IgD-negative memory B cell (primary cell): ENCODE data around the gene DISP3. TPM values are rescaled to one million over a fixed set of nuclear protein-coding genes. Genes with fewer than 3 reads are reported as not detected.

Source experiments
- H3K27ac Mint-ChIP-seq, 3 donors: one replicate each; pipeline ENCODE4 v1.8.0; 2020 to 2022; ENCODE audit warnings: mild to moderate bottlenecking in 3 of 3, mixed read lengths in 3 of 3, moderate library complexity in 1 of 3
- H3K27me3 Mint-ChIP-seq: one replicate; pipeline ENCODE4 v1.8.0; 2021; ENCODE audit warnings: mixed read lengths
- H3K36me3 Mint-ChIP-seq: one replicate; pipeline ENCODE4 v1.8.0; 2020; ENCODE audit warnings: mild to moderate bottlenecking, mixed read lengths
- H3K4me1 Mint-ChIP-seq, 3 donors: one replicate each; pipeline ENCODE4 v1.8.0; 2020 to 2022; ENCODE audit warnings: mixed read lengths in 3 of 3, mild to moderate bottlenecking in 1 of 3
- H3K4me3 Mint-ChIP-seq, 4 donors: one replicate each; pipeline ENCODE4 v1.8.0; 2020 to 2022; ENCODE audit warnings: mild to moderate bottlenecking in 4 of 4, mixed read lengths in 4 of 4, moderate library complexity in 3 of 4
- H3K9me3 Mint-ChIP-seq, 3 donors: one replicate each; pipeline ENCODE4 v1.8.0; 2020 to 2021; ENCODE audit warnings: mixed read lengths in 3 of 3, mild to moderate bottlenecking in 1 of 3
- polyA plus RNA-seq: library from polyadenylated mRNA; unstranded; fragments of 300-500 nt; fragmentation: Illumina TruSeq; gene quantifications from one replicate; pipeline ENCODE4 v1.2.3, GENCODE V29; 2021

DISP3 gene
- polyA plus RNA-seq, 1 donor from 2014 or later = not detected

GRCh38 chr1:11522400-11523235, 43.7 kb downstream of the DISP3 start:
- H3K36me3 Mint-ChIP-seq = peaks cover 1% of the 10 kb centered on the region
- peak overlapping the region in 1 of 3 donors; percentile 73 for H3K27ac Mint-ChIP-seq
- no peak overlapping the region for H3K4me3 Mint-ChIP-seq
- no peaks in the 10 kb centered on the region for H3K4me1 Mint-ChIP-seq
- peaks cover 3% of the 10 kb centered on the region for H3K27me3 Mint-ChIP-seq
- no peaks in the 10 kb centered on the region for H3K9me3 Mint-ChIP-seq

GRCh38 chr1:11523261-11523660, 44.3 kb downstream of the DISP3 start:
- Mint-ChIP-seq H3K27me3 (peaks cover 3% of the 10 kb centered on the region), H3K9me3 (no peaks in the 10 kb centered on the region), H3K27ac (no peak overlapping the region), H3K4me3 (no peak overlapping the region), H3K4me1 (no peaks in the 10 kb centered on the region), H3K36me3 (peaks cover 1% of the 10 kb centered on the region)

- Mint-ChIP-seq H3K9me3 (no peaks in the 10 kb centered on the region), H3K36me3 (peaks cover 1% of the 10 kb centered on the region), H3K4me3 (no peak overlapping the region), H3K27me3 (peaks cover 1% of the 10 kb centered on the region), H3K27ac (no peak overlapping the region), H3K4me1 (no peaks in the 10 kb centered on the region)
Observed at GRCh38 chr1:11523746-11524464, 45.0 kb downstream of the DISP3 start.

- Mint-ChIP-seq H3K4me1 (no peaks in the 10 kb centered on the region), H3K27ac (no peak overlapping the region), H3K4me3 (no peak overlapping the region), H3K27me3 (peaks cover 1% of the 10 kb centered on the region), H3K36me3 (peaks cover 1% of the 10 kb centered on the region), H3K9me3 (no peaks in the 10 kb centered on the region)
Observed at GRCh38 chr1:11524465-11525150, 45.7 kb downstream of the DISP3 start.

- no peaks in the 10 kb centered on the region for H3K9me3 Mint-ChIP-seq
- no peak overlapping the region for H3K4me3 Mint-ChIP-seq
- peaks cover 1% of the 10 kb centered on the region for H3K27me3 Mint-ChIP-seq
- peaks cover 1% of the 10 kb centered on the region for H3K36me3 Mint-ChIP-seq
- H3K27ac Mint-ChIP-seq = no peak overlapping the region
- no peaks in the 10 kb centered on the region for H3K4me1 Mint-ChIP-seq
Observed at GRCh38 chr1:11525151-11525505, 46.2 kb downstream of the DISP3 start.

GRCh38 chr1:11525516-11525915, 46.6 kb downstream of the DISP3 start:
- Mint-ChIP-seq H3K36me3 (peaks cover 1% of the 10 kb centered on the region), H3K27ac (no peak overlapping the region), H3K4me1 (no peaks in the 10 kb centered on the region), H3K9me3 (no peaks in the 10 kb centered on the region), H3K4me3 (no peak overlapping the region), H3K27me3 (peaks cover 1% of the 10 kb centered on the region)

GRCh38 chr1:11526071-11526895, 47.3 kb downstream of the DISP3 start:
- Mint-ChIP-seq H3K27me3 (peaks cover 1% of the 10 kb centered on the region), H3K27ac (no peak overlapping the region), H3K4me3 (peak overlapping the region in 1 of 4 donors; percentile 32)

GRCh38 chr1:11527541-11528452, 48.8 kb downstream of the DISP3 start:
- no peak overlapping the region for H3K27ac Mint-ChIP-seq
- no peaks in the 10 kb centered on the region for H3K27me3 Mint-ChIP-seq
- H3K9me3 Mint-ChIP-seq = no peaks in the 10 kb centered on the region
- H3K4me3 Mint-ChIP-seq = no peak overlapping the region
- H3K36me3 Mint-ChIP-seq = no peaks in the 10 kb centered on the region
- no peaks in the 10 kb centered on the region for H3K4me1 Mint-ChIP-seq

More at GRCh38 chr1:11526071-11526895, 47.3 kb downstream of the DISP3 start:
- Mint-ChIP-seq H3K4me1 (no peaks in the 10 kb centered on the region), H3K36me3 (no peaks in the 10 kb centered on the region), H3K9me3 (no peaks in the 10 kb centered on the region)

- no peak overlapping the region for H3K4me3 Mint-ChIP-seq
- peak overlapping the region in 1 of 3 donors; percentile 16 for H3K27ac Mint-ChIP-seq
- no peaks in the 10 kb centered on the region for H3K9me3 Mint-ChIP-seq
- H3K4me1 Mint-ChIP-seq = no peaks in the 10 kb centered on the region
- no peaks in the 10 kb centered on the region for H3K27me3 Mint-ChIP-seq
- H3K36me3 Mint-ChIP-seq = no peaks in the 10 kb centered on the region
Observed at GRCh38 chr1:11528611-11529261, 49.8 kb downstream of the DISP3 start.

- no peaks in the 10 kb centered on the region for H3K27me3 Mint-ChIP-seq
- no peak overlapping the region for H3K4me3 Mint-ChIP-seq
- no peaks in the 10 kb centered on the region for H3K9me3 Mint-ChIP-seq
- H3K36me3 Mint-ChIP-seq = no peaks in the 10 kb centered on the region
- H3K4me1 Mint-ChIP-seq = no peaks in the 10 kb centered on the region
- peak overlapping the region in 1 of 3 donors; percentile 16 for H3K27ac Mint-ChIP-seq
Observed at GRCh38 chr1:11529330-11529729, 50.4 kb downstream of the DISP3 start.

GRCh38 chr1:11529763-11530730, 51.1 kb downstream of the DISP3 start:
- no peaks in the 10 kb centered on the region for H3K9me3 Mint-ChIP-seq
- H3K36me3 Mint-ChIP-seq = no peaks in the 10 kb centered on the region
- no peaks in the 10 kb centered on the region for H3K4me1 Mint-ChIP-seq
- H3K27ac Mint-ChIP-seq = no peak overlapping the region
- H3K4me3 Mint-ChIP-seq = no peak overlapping the region
- H3K27me3 Mint-ChIP-seq = no peaks in the 10 kb centered on the region

- Mint-ChIP-seq H3K36me3 (no peaks in the 10 kb centered on the region), H3K9me3 (no peaks in the 10 kb centered on the region), H3K27me3 (no peaks in the 10 kb centered on the region), H3K4me1 (no peaks in the 10 kb centered on the region), H3K4me3 (no peak overlapping the region), H3K27ac (no peak overlapping the region)
Observed at GRCh38 chr1:11530731-11531311, 51.9 kb downstream of the DISP3 start.
